ENCODE data around the gene MAPRE3. TPM values are rescaled to one million over a fixed set of nuclear protein-coding genes. Genes with fewer than 3 reads are reported as not detected.
A peak's percentile ranks its signal among the peaks of the same experiment; 100 is the strongest.

MAPRE3 gene
- total and polyA plus RNA-seq, 7 donors: 22.1 to 149 (median 116) TPM

DNA sequence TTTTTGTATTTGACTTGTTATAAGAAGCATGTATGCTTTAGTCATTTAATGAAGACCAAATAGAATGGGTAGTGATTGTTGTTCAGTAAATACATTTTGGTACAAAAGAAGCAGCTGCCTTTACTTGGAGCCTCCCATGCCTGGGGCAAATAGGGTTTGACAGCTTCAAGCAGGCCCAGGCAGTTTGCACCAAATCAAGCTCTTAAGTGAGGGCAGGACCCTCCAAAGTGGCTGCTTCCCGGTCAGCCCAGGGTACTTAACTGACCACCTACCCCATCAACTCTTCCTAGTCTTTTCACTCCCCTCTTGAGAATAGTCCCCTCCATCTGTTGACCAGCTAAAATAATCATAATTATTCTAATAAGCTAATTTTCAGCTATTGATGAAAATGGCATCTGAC lies 5.2 kb downstream of the MAPRE3 start:
- TF ChIP-seq, protein P1, sequence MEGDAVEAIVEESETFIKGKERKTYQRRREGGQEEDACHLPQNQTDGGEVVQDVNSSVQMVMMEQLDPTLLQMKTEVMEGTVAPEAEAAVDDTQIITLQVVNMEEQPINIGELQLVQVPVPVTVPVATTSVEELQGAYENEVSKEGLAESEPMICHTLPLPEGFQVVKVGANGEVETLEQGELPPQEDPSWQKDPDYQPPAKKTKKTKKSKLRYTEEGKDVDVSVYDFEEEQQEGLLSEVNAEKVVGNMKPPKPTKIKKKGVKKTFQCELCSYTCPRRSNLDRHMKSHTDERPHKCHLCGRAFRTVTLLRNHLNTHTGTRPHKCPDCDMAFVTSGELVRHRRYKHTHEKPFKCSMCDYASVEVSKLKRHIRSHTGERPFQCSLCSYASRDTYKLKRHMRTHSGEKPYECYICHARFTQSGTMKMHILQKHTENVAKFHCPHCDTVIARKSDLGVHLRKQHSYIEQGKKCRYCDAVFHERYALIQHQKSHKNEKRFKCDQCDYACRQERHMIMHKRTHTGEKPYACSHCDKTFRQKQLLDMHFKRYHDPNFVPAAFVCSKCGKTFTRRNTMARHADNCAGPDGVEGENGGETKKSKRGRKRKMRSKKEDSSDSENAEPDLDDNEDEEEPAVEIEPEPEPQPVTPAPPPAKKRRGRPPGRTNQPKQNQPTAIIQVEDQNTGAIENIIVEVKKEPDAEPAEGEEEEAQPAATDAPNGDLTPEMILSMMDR (IDR thresholded peaks at IDR 0.05): no peak
- Histone ChIP-seq H3K27me3 (ENCODE audit: insufficient read depth in 3 of 3, low read length in 2 of 3) (no peaks in the 10 kb centered on the region), H3K4me1 (peaks cover 79% of the 10 kb centered on the region), H3K36me3 (ENCODE audit: insufficient read depth in 1 of 2, low read depth in 1 of 2) (no peaks in the 10 kb centered on the region), H3K27ac (peak overlapping the region; percentile 96), H3K9me3 (no peaks in the 10 kb centered on the region), H3K4me3 (peak overlapping the region; percentile 39)
- WGBS, 3 donors: 58 to 59% (median 58%) methylated on average over 1 of the region's 1 CpG
- intact Hi-C loops (cut with DNase I): loop anchor here (5.0 to 10.0 kb wide), 2 partner anchors 37 to 329 kb away; partner anchors contain the start of gene UCN (in 1 of the 2)
- ATAC-seq: no peak
- no peak for DNase-seq

DNA sequence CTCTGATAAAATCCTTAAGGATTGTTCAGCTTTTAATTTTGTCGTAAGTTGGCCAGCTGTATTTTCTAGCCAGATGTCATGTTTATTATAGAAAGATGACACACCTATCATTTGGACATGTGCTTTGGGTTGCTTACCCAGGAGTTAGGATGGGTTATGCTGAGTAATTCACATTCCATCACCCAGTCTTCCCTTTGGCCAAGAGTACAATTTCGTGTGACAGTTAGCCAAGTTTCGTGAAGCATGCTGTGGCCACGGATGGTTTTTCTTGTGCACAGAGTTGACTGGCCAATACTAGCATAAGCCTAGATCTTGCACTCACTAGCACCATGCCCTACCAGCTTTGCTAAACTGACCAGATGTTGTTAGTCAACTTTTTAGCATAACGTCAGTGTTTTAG lies 5.8 kb downstream of the MAPRE3 start:
- H3K9me3 ChIP-seq: no peaks in the 10 kb centered on the region
- intact Hi-C loops (cut with DNase I): loop anchor here (5.0 to 10.0 kb wide), 2 partner anchors 36 to 329 kb away; partner anchors contain the start of gene UCN (in 1 of the 2)
- WGBS, 3 donors: 21 to 37% (median 23%) methylated on average over 5 of the region's 5 CpGs
- H3K36me3 ChIP-seq (ENCODE audit: insufficient read depth in 1 of 2, low read depth in 1 of 2): no peaks in the 10 kb centered on the region
- peaks cover 85% of the 10 kb centered on the region for H3K4me1 ChIP-seq
- TF ChIP-seq, protein P1 (IDR thresholded peaks at IDR 0.05): no peak
- H3K4me3 ChIP-seq: peak overlapping the region; percentile 39
- DNase-seq (no peak), ATAC-seq (peak; percentile 78 to 86 (median 85))
- H3K27ac ChIP-seq: peak overlapping the region; percentile 96
- no peaks in the 10 kb centered on the region for H3K27me3 ChIP-seq (ENCODE audit: insufficient read depth in 3 of 3, low read length in 2 of 3)

DNA sequence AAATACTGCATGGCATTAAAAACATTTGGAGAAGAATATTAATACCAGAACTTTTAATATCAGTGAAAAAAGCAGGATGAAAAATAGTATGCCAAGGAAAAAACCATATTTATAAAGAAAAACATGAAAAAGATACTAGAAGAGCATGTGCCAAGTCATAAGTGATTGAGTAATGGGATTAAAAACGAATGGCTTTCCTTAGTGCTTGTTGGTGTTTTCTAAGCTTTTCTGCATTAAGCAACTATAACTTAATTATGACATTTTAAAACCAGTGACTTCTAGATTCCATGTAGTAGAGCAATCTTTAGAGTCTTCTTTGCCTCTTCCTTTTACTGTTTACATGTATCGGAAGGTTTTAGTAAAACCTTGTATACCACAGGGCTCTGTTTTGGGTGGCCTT lies 6.6 kb downstream of the MAPRE3 start:
- WGBS, 3 donors: 61 to 84% (median 65%) methylated on average over 2 of the region's 2 CpGs
- Histone ChIP-seq H3K36me3 (ENCODE audit: insufficient read depth in 1 of 2, low read depth in 1 of 2) (no peaks in the 10 kb centered on the region), H3K4me3 (no peak overlapping the region), H3K27me3 (ENCODE audit: insufficient read depth in 3 of 3, low read length in 2 of 3) (no peaks in the 10 kb centered on the region), H3K9me3 (no peaks in the 10 kb centered on the region), H3K27ac (peak overlapping the region; percentile 96), H3K4me1 (peaks cover 90% of the 10 kb centered on the region)
- TF ChIP-seq, protein P1 (IDR thresholded peaks at IDR 0.05): no peak
- ATAC-seq (no peak), DNase-seq (no peak)
- intact Hi-C loops (cut with DNase I): loop anchor here (5.0 to 10.0 kb wide), 2 partner anchors 35 to 328 kb away; partner anchors contain the start of gene UCN (in 1 of the 2)

DNA sequence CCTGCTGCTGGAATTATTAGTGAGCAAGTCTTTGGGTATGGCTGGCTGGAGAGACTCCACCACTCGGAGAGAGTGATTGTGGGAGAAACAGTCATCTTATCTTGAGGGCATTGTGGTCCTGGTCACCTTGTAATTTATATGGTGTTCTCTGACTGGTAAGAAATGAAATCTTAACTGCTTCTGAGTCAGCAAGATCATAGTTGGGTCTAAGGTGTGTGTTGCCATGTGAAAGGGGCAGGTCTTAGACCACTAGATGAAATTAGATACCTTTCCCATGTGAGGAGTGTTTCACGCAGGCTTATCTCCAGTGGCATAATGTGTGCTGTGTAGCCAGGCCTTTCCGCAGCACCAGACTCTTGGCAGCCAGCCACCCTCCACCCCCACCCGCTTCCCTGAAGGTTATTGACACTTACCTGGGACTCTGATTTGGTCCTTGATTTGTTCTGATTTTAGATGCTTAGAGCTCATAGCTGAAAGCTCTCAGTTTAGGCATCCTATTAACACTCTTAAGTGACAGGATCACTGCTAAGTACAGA lies 7.7 kb downstream of the MAPRE3 start:
- WGBS, 3 donors: 26 to 52% (median 32%) methylated on average over 4 of the region's 4 CpGs
- Histone ChIP-seq H3K4me1 (peaks cover 92% of the 10 kb centered on the region), H3K27me3 (ENCODE audit: insufficient read depth in 3 of 3, low read length in 2 of 3) (no peaks in the 10 kb centered on the region), H3K4me3 (no peak overlapping the region), H3K36me3 (ENCODE audit: insufficient read depth in 1 of 2, low read depth in 1 of 2) (no peaks in the 10 kb centered on the region), H3K27ac (peak overlapping the region; percentile 96), H3K9me3 (no peaks in the 10 kb centered on the region)
- ATAC-seq: peak; percentile 52 to 59 (median 54)
- TF ChIP-seq, protein P1 (IDR thresholded peaks at IDR 0.05): no peak
- peak in 1 of 2 donors; percentile 37 for DNase-seq
- intact Hi-C loops (cut with DNase I): loop anchor here (5.0 to 10.0 kb wide), 2 partner anchors 34 to 327 kb away; partner anchors contain the start of gene UCN (in 1 of the 2)
